ENCODE data around the gene SHROOM3. TPM values are rescaled to one million over a fixed set of nuclear protein-coding genes. Genes with fewer than 3 reads are reported as not detected.

The SHROOM3 gene
- total RNA-seq, 1 donor from 2014 or later, result 6.9 TPM

DNA sequence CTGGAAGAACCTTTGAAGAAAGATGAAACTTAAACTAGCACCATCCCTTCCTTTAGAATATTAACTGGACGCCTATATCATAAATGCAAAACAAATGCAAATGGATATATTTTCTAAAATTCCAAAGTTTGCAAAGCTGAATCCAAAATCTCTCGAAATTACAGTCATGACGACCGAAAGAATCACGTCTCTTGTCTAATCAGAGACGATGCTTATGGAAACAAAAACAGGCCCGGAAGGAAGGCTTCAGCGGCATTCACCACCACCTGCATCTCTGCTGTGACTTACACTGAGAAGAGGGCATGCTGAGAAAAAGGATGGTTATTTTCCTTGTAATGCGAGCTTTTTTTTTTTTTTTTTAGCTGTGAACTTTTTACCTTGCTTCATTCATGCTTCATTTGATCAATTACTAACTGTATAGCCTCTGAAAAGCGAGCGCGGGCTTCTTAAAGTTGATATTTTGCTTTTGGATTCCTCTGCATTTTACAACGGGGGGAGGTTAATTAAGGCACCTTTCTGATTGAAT lies 253.7 kb downstream of the SHROOM3 start:
- peak overlapping the region; percentile 60 for H3K27ac ChIP-seq
- intact Hi-C loops (cut with DNase I), result no loop called here

DNA sequence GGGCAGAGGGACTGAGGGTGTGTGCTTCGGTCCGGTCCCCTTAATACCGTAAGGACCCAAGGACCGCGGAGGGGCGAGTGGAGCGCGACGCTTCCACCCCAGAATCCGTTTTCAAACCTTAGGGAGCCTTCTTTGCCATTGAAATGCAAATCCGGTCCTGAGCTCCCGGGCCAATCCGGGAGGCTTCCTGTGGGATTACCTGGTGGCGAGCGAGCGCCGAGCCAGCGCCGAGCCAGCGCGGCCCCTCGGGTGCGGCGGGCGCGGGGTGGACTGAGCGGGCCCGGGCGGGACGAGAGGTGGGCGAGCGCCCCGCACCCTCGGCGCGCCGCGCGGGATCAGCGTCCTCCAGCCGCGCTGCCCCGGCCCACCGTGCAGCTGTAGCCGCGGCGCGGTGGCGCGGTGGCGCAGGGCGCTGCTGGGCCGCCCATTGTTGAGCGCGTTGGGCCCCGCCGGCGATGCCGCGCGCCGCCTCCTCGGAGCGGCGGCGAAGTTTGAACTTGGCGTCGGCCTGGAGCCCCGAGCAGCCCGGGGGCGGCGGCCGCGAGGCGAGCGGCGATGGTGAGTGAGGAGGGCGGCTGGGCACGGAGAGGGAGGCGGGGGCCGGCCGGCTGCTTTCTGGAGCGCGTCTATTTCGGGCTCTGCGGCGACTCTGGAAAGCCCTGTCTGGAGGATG lies 254.3 kb downstream of the SHROOM3 start:
- Histone ChIP-seq H3K27me3 (no peaks in the 10 kb centered on the region), H3K9me3 (no peaks in the 10 kb centered on the region), H3K4me3 (peak overlapping the region; percentile 49 to 79), H3K36me3 (no peaks in the 10 kb centered on the region), H3K27ac (peak overlapping the region; percentile 60), H3K4me1 (peaks cover 21% of the 10 kb centered on the region)
- TF ChIP-seq POLR2AphosphoS5 (IDR thresholded peaks at IDR 0.05; ENCODE audit: insufficient read depth in 1 of 2, low read depth in 1 of 2) (no peak), POLR2A (IDR thresholded peaks at IDR 0.05) (no peak), CTCF (IDR thresholded peaks at IDR 0.05) (no peak)
- DNase-seq (ENCODE audit: extremely low spot score in 2 of 2), result no peak
- intact Hi-C loops (cut with DNase I), result no loop called here

More for the DNA sequence above, 253.7 kb downstream of the SHROOM3 start:
- Histone ChIP-seq H3K36me3 (no peaks in the 10 kb centered on the region), H3K9me3 (no peaks in the 10 kb centered on the region), H3K4me1 (peaks cover 21% of the 10 kb centered on the region), H3K4me3 (peak overlapping the region; percentile 49 to 79), H3K27me3 (no peaks in the 10 kb centered on the region)
- TF ChIP-seq CTCF (IDR thresholded peaks at IDR 0.05) (no peak), POLR2A (IDR thresholded peaks at IDR 0.05) (no peak), POLR2AphosphoS5 (IDR thresholded peaks at IDR 0.05; ENCODE audit: insufficient read depth in 1 of 2, low read depth in 1 of 2) (no peak)
- DNase-seq (ENCODE audit: extremely low spot score in 2 of 2), result no peak

DNA sequence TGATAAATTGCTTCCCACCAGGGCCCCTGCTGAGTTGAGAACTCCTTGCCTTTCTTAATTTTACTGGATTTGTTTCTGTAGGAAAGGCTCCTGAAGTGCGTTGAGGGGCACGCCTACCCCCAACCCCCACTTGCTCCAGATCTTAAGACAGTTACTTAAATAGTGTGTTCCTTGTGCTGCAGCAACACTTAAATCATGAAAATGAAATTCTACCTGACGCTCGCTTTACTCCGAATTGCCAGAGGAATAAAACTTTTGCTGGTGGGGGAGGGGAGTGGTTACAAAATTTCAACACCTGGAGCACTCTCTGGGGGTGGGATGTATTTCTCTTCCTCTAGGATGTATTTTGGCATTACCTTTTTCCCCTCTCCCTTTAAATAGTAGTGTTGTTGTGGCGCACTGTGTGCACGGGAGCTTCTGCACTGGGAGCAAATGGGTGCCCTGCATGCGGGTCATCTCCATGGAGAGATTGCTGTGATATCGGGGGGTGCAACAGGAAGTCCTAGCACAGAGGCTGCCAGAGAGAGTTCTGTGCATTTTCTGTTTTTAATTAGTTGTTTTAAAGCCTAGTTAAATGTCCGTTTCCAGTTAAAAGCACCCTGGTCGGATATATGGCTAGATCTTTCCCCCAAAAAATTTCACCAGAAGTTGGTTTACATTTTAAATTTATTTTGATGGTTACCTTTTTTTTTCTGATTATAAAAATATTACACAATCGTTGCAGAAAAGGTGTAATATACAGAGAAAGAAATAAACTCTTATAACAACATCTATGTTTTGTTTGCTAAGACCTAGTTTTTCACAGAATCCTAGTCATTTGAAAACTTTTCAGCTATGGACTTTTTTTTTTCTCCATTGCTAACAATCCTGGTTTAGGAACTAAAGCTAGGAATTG lies 255.2 kb downstream of the SHROOM3 start:
- TF ChIP-seq POLR2AphosphoS5 (IDR thresholded peaks at IDR 0.05; ENCODE audit: insufficient read depth in 1 of 2, low read depth in 1 of 2) (no peak), CTCF (IDR thresholded peaks at IDR 0.05) (no peak), POLR2A (IDR thresholded peaks at IDR 0.05) (no peak)
- peak overlapping the region; percentile 49 to 79 for H3K4me3 ChIP-seq
- no peaks in the 10 kb centered on the region for H3K36me3 ChIP-seq
- intact Hi-C loops (cut with DNase I), result no loop called here
- peak overlapping the region; percentile 60 for H3K27ac ChIP-seq
- no peak for DNase-seq (ENCODE audit: extremely low spot score in 2 of 2)
- H3K27me3 ChIP-seq, result no peaks in the 10 kb centered on the region
- peaks cover 21% of the 10 kb centered on the region for H3K4me1 ChIP-seq
- H3K9me3 ChIP-seq, result no peaks in the 10 kb centered on the region

DNA sequence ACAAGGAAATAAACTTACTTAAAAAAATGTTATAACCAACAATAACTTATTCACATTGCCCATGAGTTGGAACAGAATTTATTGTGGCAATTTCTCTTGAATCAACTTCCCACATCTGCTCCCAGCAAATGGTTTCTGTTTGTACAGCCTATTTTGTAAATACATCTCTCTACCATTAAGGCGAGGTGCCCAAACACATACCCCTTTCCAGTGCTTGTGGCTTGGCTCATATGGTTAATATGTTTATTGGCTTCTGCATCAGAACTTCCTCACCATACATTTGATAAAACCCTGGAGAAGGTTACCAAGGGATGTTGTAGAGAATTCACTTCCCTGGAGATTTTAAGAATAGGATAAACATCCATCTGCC lies 255.9 kb downstream of the SHROOM3 start:
- no peaks in the 10 kb centered on the region for H3K9me3 ChIP-seq
- peaks cover 21% of the 10 kb centered on the region for H3K4me1 ChIP-seq
- H3K36me3 ChIP-seq, result no peaks in the 10 kb centered on the region
- DNase-seq (ENCODE audit: extremely low spot score in 2 of 2), result no peak
- TF ChIP-seq POLR2A (IDR thresholded peaks at IDR 0.05), result no peak
- no peak for TF ChIP-seq CTCF (IDR thresholded peaks at IDR 0.05)
- TF ChIP-seq POLR2AphosphoS5 (IDR thresholded peaks at IDR 0.05; ENCODE audit: insufficient read depth in 1 of 2, low read depth in 1 of 2), result no peak
- H3K27ac ChIP-seq, result no peak overlapping the region
- intact Hi-C loops (cut with DNase I), result no loop called here
- no peaks in the 10 kb centered on the region for H3K27me3 ChIP-seq
- no peak overlapping the region for H3K4me3 ChIP-seq
